ENCODE data around the gene C2orf15. TPM values are rescaled to one million over a fixed set of nuclear protein-coding genes. Genes with fewer than 3 reads are reported as not detected.

The C2orf15 gene, protein sequence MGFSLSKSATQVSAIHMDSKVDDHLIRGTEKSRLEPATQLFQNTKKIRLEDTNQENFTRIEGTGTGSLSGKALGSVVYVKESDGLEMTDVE
- total RNA-seq: 0.18 and 0.19 TPM in 2 replicates

GRCh38 chr2:99141110-99142108 lies at the start of gene C2orf15:
C2orf15 (plus strand) TSS chr2:99141707; CDS start chr2:99150559, 8,852 bp downstream.

GRCh38 chr2:99154643-99155536 lies 13.4 kb downstream of the C2orf15 start, which contains the start of the genes LIPT1 and TSGA10:
LIPT1 (plus strand) TSS chr2:99154967; CDS start chr2:99161958, 6,991 bp downstream.
TSGA10 (minus strand) TSS chr2:99154942; CDS start chr2:99109439, 45,503 bp downstream.

DNA sequence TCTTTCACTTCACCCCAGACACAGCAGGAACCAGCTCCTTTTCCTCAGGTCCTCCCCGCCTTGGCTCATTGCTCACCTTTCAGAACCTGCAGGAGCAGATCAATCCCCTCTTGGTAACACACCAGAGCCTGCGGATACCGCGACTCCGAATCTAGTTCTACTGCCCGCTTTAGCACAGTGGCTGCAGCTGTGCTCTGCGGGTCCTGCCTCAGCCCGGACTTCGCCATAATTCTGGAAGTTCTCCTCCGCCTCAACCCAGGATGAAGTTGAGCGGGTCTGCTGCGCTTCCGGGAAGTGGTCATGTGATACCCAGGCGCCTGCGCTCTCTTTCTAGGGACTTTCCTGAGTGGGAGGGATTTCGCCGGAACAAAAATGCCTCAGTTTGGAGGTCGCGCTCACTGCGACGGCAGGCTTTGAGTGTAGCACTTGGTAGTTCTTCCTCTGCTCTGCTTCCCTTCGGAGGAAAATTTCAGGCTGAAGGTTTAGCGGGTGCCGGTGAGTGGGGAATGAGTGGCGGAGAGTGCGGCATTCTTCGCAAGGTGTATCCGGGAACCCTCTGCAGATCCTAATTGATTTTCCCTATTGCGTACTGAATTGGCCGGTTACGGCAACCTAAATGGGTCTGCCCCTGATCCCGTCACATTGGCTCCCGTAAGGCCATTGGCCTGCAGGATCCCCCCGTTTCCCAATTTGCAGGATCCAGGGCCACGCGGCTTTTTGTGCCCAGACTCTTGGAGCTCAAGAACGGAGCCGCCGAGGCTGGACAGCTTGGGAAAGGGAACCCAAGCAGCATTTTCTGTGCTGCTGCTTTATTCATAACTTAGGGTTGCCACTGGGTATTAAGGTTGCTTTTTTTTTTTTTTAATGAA lies 39.5 kb downstream of the C2orf15 start, which contains the start of the genes MITD1 and MRPL30:
Gene MITD1 (minus strand): TSS at position 304 of the 869 bp plus-strand sequence. CDS start 77 bp downstream, at position 227.
Gene MRPL30 (plus strand): TSS at position 430 of the 869 bp plus-strand sequence. CDS start 5,020 bp downstream, outside the sequence.

Other genes starting within 250 kb of the C2orf15 start
- gene CRACDL, start 205.5 kb upstream of the C2orf15 start, total RNA-seq: 7.0 and 8.7 TPM in 2 replicates
- 0.63 and 1.0 TPM in 2 replicates for gene TSGA10, start 13.2 kb downstream of the C2orf15 start, total RNA-seq
- gene LIPT1, start 13.3 kb downstream of the C2orf15 start, total RNA-seq: 3.4 and 4.4 TPM in 2 replicates
- 29.9 and 31.6 TPM in 2 replicates for gene MITD1, start 39.4 kb downstream of the C2orf15 start, total RNA-seq
- gene MRPL30, start 39.5 kb downstream of the C2orf15 start, total RNA-seq: 35.5 and 36.4 TPM in 2 replicates
- gene LYG2, start 114.0 kb downstream of the C2orf15 start, total RNA-seq: not detected in 2 replicates
- 0.27 and 0.28 TPM in 2 replicates for gene LYG1, start 159.5 kb downstream of the C2orf15 start, total RNA-seq
- 61.7 and 66.2 TPM in 2 replicates for gene TXNDC9, start 194.6 kb downstream of the C2orf15 start, total RNA-seq
- 33.6 and 46.1 TPM in 2 replicates for gene EIF5B, start 195.7 kb downstream of the C2orf15 start, total RNA-seq